BJ (cell line): ENCODE measurements around the gene KRTAP5-5. TPM values are rescaled to one million over a fixed set of nuclear protein-coding genes. Genes with fewer than 3 reads are reported as not detected.
"Not testable (repeated sequence)": the region's sequence is repeated elsewhere in the genome, so short reads cannot be mapped to it uniquely, and the experiment has no call there.

Experiments used
- CTCF ChIA-PET: fragments of 350-600 bp; formaldehyde crosslinking; extraction: SDS; loops from one replicate; lab custom pipeline; 2021; ENCODE audit warnings: antibody characterized with exemption, inconsistent platforms; lab: Yijun Ruan, JAX
- POLR2A ChIA-PET: fragments of 300-600 bp; sonication (Branson Sonifier 250); formaldehyde crosslinking; extraction: SDS; loops from one replicate; lab custom pipeline; 2021; ENCODE audit warnings: antibody characterized with exemption; lab: Charles Lee
- DNase-seq: peaks from one replicate; pipeline ENCODE4 v3.0.0-alpha.2; 2011; ENCODE audit warnings: low read depth
- H3K27me3 ChIP-seq: 2 replicates; pipeline ENCODE4 v1.6.0; 2011; ENCODE audit warnings: low read length; ENCODE audit not compliant: control insufficient read depth, insufficient read depth
- H3K36me3 ChIP-seq: 2 replicates; pipeline ENCODE4 v1.5.1; 2011; ENCODE audit warnings: low read length; ENCODE audit not compliant: control insufficient read depth, insufficient read depth
- H3K4me3 ChIP-seq: 2 replicates; pipeline ENCODE4 v1.5.1; 2011; ENCODE audit warnings: low read depth, mild to moderate bottlenecking, control low read depth, low read length
- polyA plus RNA-seq: library from polyadenylated mRNA; depleted of rRNA; stranded (reverse); fragments of >200 nt; gene quantifications from 2 replicates; pipeline ENCODE4 v1.2.3, GENCODE V29; 2011
- TF ChIP-seq, protein P1 (sequence below): IDR thresholded peaks from 2 replicates; pipeline ENCODE4 v1.5.1; 2011; ENCODE audit warnings: low read depth, mild to moderate bottlenecking, control low read depth, inconsistent platforms, low read length, moderate library complexity; ENCODE audit not compliant: insufficient read depth

The KRTAP5-5 gene
- polyA plus RNA-seq, 1 experiment, result not detected

DNA sequence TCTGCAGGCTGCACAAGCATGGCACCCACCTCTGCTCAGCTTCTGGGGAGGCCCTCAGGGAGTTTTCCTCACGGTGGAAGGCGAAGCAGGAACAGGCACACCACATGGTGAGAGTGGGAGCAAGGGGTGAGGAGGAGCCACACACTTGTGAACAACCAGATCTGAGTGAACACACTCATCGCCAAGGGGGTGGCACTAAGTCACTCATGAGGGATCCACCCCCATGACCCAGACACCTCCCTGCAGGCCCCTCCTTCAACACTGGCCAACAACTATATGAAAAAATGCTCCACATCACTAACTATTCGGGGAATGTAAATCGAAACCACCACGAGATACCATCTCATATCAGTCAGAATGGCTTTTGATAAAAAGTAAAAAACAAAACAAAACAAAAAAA is 30.8 kb upstream of the KRTAP5-5 start:
- H3K4me3 ChIP-seq, result no peak overlapping the region
- no peak for DNase-seq
- H3K27me3 ChIP-seq, result peaks cover 16% of the 10 kb centered on the region
- CTCF ChIA-PET, result interaction anchor here (0.7 to 1.5 kb wide), 3 partner anchors 15 to 32 kb away, joined by 3 to 5 read pairs (median 4); no protein-coding TSS in a partner anchor
- POLR2A ChIA-PET, result no interaction called here
- TF ChIP-seq, protein P1, sequence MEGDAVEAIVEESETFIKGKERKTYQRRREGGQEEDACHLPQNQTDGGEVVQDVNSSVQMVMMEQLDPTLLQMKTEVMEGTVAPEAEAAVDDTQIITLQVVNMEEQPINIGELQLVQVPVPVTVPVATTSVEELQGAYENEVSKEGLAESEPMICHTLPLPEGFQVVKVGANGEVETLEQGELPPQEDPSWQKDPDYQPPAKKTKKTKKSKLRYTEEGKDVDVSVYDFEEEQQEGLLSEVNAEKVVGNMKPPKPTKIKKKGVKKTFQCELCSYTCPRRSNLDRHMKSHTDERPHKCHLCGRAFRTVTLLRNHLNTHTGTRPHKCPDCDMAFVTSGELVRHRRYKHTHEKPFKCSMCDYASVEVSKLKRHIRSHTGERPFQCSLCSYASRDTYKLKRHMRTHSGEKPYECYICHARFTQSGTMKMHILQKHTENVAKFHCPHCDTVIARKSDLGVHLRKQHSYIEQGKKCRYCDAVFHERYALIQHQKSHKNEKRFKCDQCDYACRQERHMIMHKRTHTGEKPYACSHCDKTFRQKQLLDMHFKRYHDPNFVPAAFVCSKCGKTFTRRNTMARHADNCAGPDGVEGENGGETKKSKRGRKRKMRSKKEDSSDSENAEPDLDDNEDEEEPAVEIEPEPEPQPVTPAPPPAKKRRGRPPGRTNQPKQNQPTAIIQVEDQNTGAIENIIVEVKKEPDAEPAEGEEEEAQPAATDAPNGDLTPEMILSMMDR, result no peak
- no peaks in the 10 kb centered on the region for H3K36me3 ChIP-seq

DNA sequence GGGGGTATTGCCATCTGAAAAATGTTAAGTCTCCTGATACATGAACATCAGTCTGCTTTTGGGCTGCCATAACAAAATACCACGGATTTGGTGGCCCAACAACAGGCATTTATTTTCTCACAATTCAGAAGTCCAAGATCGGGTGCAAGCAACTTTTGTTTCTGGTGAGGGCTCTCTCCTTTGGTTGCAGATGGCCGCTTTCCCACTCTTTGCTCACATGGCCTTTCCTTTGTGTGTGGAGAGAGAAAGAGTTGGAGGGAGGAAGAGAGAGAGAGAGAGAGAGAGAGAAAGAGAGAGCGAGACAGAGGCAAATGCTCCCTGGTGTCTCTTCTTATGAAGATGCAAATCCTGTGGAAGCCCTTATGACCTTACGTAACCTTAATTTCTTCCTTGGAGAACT is 28.9 kb upstream of the KRTAP5-5 start:
- Histone ChIP-seq H3K27me3 (peaks cover 19% of the 10 kb centered on the region), H3K4me3 (no peak overlapping the region), H3K36me3 (no peaks in the 10 kb centered on the region)
- TF ChIP-seq, protein P1, result no peak
- DNase-seq, result no peak
- CTCF ChIA-PET, result no interaction called here
- POLR2A ChIA-PET, result no interaction called here

DNA sequence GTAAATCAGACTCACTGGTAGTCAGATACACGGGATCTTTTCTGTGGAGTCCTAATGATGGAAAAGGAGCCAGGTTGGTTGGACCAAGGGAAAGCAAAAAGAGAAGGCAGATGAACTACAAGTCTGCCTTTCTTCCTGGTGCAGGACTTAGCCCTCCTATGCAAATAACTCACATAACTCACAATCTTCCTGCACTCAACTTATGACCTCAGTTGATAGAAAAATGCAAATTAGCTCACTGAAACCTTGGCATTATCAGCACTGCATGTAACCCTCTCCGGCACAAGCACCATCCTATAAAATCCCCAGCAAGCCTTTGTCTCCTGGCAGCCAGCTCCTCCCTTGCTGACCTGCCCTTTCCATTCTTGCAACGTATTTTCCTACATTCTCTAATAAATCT is 27.9 kb upstream of the KRTAP5-5 start:
- POLR2A ChIA-PET, CTCF ChIA-PET, H3K36me3 ChIP-seq, H3K4me3 ChIP-seq, DNase-seq: not testable (repeated sequence)
- peaks cover 14% of the 10 kb centered on the region for H3K27me3 ChIP-seq

DNA sequence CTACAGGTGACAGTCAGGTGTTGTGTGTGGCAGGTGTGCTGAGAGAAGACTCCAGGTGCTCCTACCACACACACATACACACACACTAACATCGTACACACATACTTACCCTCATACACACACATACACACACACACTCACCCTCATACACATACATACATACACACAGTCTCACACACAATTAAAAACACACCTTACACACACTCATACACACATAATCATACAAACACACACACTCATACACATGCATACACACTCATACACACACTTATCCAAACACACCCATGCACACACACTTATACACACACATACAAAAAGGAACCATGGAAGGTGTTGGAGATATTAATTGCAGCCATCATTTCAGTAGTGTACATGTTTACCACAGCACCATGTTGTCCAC is 25.9 kb upstream of the KRTAP5-5 start:
- POLR2A ChIA-PET, result no interaction called here
- CTCF ChIA-PET, result no interaction called here
- peaks cover 13% of the 10 kb centered on the region for H3K27me3 ChIP-seq

DNA sequence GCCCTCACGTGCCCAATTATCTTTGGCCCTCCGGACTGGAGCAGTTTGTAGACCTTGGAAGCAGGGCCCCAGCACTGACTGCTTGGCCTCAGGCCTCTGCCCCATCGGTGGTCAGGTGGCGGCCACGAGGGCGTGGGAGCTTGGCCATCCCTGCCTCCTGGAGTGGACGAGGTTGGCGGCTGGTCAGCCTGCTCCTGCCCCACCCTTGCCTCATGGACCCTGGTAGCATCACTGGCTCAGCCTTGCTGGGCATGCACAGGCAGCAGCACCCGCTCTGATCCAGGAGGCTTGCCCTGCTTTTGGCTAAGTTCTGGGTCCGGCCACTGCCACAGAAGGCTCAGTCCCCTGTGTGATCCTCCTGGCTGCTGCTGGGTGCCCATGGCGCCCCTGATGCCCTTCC is 25.4 kb upstream of the KRTAP5-5 start:
- Histone ChIP-seq H3K4me3 (no peak overlapping the region), H3K27me3 (peaks cover 13% of the 10 kb centered on the region), H3K36me3 (no peaks in the 10 kb centered on the region)
- ChIA-PET POLR2A (no interaction called here), CTCF (no interaction called here)
- TF ChIP-seq, protein P1, result no peak
- no peak for DNase-seq

More for the DNA sequence above, 25.9 kb upstream of the KRTAP5-5 start:
- Histone ChIP-seq H3K4me3 (no peak overlapping the region), H3K36me3 (no peaks in the 10 kb centered on the region)
- no peak for DNase-seq
- TF ChIP-seq, protein P1, result no peak

DNA sequence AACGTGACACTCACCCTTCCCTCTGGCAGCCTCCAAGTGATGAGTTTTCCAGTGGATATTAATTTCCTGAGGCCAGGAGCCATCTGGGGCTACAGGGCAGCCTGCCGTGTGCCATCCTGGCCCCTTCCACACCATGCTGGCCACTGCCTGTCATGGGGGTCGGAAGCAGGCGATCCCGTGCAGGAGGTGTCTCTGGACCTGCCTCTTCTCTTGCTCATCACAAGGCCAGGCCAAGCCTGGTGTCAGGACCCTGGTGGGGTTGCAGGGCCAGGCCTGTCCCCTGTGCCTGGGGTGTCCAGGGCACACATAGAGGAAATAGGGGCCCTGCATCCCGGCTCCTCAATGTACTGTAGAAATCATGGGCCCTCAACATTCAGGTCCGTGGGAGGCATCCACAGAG is 24.9 kb upstream of the KRTAP5-5 start:
- CTCF ChIA-PET, result no interaction called here
- POLR2A ChIA-PET, result no interaction called here

DNA sequence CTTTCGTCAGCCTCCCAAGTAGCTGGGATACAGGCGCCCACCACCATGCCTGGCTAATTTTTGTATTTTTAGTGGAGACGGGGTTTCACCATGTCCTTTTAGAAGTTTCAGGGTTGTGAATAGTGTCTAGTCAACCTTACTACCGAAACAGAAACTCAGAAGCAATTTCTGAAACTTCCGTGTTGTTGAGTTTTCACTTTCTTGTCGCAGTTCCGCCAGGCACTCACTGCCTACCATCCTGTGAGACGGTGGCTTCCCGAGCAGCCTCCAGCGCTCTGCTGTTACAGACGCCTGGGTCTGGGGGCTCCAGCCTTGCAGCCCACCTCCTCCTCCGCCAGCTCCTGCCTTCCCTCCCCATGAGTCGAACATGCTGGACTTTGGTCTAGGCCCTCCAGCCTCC is 23.7 kb upstream of the KRTAP5-5 start:
- H3K4me3 ChIP-seq, H3K36me3 ChIP-seq, DNase-seq, POLR2A ChIA-PET: not testable (repeated sequence)
- CTCF ChIA-PET, result interaction anchor here (1.2 kb wide), 1 partner anchor 11 kb away, joined by 4 read pairs; no protein-coding TSS in a partner anchor
- peaks cover 10% of the 10 kb centered on the region for H3K27me3 ChIP-seq

More for the DNA sequence above, 24.9 kb upstream of the KRTAP5-5 start:
- no peaks in the 10 kb centered on the region for H3K36me3 ChIP-seq
- TF ChIP-seq, protein P1, result no peak
- peaks cover 13% of the 10 kb centered on the region for H3K27me3 ChIP-seq
- H3K4me3 ChIP-seq, result no peak overlapping the region
- DNase-seq, result no peak

DNA sequence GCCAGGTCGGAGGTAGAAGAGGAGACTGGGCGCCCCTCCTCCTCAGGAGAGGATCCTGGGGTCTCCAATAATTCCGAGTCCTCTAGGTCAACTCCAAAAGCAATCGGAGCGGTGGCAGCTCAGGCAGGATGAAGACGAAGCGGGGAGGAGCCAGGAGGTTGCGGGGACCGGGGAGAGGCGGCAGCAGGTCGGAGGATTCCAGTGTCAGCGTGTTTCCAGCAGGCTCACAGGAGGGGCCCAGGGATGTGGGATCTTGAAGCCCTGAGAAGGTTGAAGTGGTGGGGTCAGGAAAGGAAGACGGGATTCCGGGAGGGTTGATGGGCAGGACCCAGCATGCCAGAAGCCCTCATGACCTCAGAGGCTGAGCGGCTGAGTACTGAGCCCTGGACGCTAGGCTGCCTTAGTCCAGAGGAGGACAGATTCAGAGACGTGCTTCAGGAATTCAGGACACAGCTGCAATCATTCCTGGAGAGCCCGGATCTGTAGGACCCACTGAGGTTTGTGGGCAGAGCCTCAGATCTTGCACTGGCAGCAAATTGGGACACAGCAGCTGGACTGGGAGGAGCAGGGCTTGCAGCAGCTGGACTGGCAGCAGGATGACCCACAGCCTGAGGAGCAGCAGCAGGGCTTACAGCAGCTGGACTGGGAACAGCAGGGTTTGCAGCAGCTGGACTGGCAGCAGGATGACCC is 22.3 kb upstream of the KRTAP5-5 start:
- H3K4me3 ChIP-seq, POLR2A ChIA-PET, DNase-seq, H3K36me3 ChIP-seq: not testable (repeated sequence)
- CTCF ChIA-PET, result interaction anchor here (1.7 to 2.7 kb wide), 2 partner anchors 12 to 60 kb away, joined by 7 to 11 read pairs; no protein-coding TSS in a partner anchor
- H3K27me3 ChIP-seq, result peaks cover 10% of the 10 kb centered on the region
